ENCODE results near the gene DNASE1L1. TPM values are rescaled to one million over a fixed set of nuclear protein-coding genes. Genes with fewer than 3 reads are reported as not detected.

The DNASE1L1 gene
- total RNA-seq, 1 experiment from 2014 or later = 29.8 TPM

DNA sequence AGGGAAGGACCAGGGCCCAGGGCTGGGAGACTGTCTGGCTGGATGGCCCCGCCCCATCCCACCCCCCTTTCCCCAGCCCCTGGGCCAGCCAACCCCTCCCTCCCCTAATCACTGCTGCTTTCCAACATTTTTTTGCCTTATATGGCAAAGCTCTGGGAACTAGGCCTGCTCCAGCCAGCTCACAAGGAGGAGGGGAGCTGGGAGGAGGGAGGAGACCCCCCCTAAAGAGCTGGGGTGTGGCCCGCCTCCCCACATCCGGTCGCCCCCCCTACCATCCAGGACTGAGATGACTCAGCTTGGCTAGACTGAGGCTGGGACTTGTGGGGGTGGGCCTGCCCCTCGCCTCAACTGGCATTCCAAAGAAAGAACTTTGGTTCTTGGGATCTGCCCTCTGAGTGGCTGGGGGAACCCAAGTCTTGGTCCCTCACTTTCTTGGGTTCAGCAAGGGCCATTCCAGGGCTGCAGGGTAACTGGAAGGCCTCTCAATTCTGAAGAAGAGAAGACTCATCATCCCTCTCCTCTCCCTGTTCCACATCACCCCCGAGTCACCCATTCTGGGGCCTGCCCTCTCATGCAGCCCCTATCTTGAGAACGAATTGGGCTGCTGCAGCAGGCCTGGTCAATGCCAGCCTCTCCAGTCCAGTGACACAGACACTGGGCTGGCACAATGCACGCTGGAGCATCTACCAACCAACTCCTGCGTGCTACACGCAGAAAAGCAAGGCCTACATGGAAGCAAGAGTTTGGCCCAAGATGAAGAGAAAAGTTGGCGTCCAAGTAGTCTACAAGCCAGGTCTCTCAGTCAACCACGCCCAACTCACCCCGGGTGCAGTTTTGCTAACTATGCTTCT is 39.4 kb downstream of the DNASE1L1 start:
- Histone ChIP-seq H3K27ac (ENCODE audit: low read length) (peak overlapping the region; percentile 97), H3K36me3 (ENCODE audit: low read depth, low read length) (peaks cover 33% of the 10 kb centered on the region), H3K27me3 (ENCODE audit: low read length) (no peaks in the 10 kb centered on the region), H4K20me1 (ENCODE audit: low read length) (peaks cover 27% of the 10 kb centered on the region), H3K4me1 (ENCODE audit: insufficient read depth, low read length) (peaks cover 30% of the 10 kb centered on the region), H3K4me3 (ENCODE audit: low read length) (peak overlapping the region; percentile 83), H3K4me2 (ENCODE audit: low read length) (peak overlapping the region; percentile 94), H3K9me3 (ENCODE audit: low read length) (no peaks in the 10 kb centered on the region), H3F3A (ENCODE audit: low read length, unreplicated experiment) (no peaks in the 10 kb centered on the region), H2AFZ (ENCODE audit: low read length) (no peak overlapping the region), H3K9me2 (replicated peaks; ENCODE audit: low read length) (no peaks in the 10 kb centered on the region), H3K79me2 (ENCODE audit: low read length) (peaks cover 87% of the 10 kb centered on the region), H3K9ac (ENCODE audit: low read length) (peak overlapping the region; percentile 91)
- intact Hi-C loops (cut with micrococcal nuclease) = loop anchor here (10.0 kb wide), 1 partner anchor 395 kb away; the partner anchor contains the start of genes HCFC1 and TMEM187
- TF ChIP-seq, protein P1, sequence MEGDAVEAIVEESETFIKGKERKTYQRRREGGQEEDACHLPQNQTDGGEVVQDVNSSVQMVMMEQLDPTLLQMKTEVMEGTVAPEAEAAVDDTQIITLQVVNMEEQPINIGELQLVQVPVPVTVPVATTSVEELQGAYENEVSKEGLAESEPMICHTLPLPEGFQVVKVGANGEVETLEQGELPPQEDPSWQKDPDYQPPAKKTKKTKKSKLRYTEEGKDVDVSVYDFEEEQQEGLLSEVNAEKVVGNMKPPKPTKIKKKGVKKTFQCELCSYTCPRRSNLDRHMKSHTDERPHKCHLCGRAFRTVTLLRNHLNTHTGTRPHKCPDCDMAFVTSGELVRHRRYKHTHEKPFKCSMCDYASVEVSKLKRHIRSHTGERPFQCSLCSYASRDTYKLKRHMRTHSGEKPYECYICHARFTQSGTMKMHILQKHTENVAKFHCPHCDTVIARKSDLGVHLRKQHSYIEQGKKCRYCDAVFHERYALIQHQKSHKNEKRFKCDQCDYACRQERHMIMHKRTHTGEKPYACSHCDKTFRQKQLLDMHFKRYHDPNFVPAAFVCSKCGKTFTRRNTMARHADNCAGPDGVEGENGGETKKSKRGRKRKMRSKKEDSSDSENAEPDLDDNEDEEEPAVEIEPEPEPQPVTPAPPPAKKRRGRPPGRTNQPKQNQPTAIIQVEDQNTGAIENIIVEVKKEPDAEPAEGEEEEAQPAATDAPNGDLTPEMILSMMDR (conservative IDR thresholded peaks at IDR 0.05; ENCODE audit: low read depth, low read length) = no peak
- TF ChIP-seq EZH2 (IDR thresholded peaks at IDR 0.05; ENCODE audit: low read length, unreplicated experiment) (no peak), EZH2phosphoT487 (IDR thresholded peaks at IDR 0.05; ENCODE audit: borderline replicate concordance, low read length) (no peak)
- DNase-seq (peak; percentile 92), ATAC-seq (peak; percentile 20)
- POLR2A ChIA-PET (ENCODE audit: unreplicated experiment) = interaction anchor here (0.5 to 0.8 kb wide), 3 partner anchors 9 to 253 kb away, joined by 3 to 5 read pairs (median 5); partner anchors contain the start of gene EMD
- TSS peak; percentile 96 for BruUV-seq (replicated peaks)
- CTCF ChIA-PET = interaction anchor here (0.6 kb wide), 1 partner anchor 12 kb away, joined by 4 read pairs; no protein-coding TSS in a partner anchor

DNA sequence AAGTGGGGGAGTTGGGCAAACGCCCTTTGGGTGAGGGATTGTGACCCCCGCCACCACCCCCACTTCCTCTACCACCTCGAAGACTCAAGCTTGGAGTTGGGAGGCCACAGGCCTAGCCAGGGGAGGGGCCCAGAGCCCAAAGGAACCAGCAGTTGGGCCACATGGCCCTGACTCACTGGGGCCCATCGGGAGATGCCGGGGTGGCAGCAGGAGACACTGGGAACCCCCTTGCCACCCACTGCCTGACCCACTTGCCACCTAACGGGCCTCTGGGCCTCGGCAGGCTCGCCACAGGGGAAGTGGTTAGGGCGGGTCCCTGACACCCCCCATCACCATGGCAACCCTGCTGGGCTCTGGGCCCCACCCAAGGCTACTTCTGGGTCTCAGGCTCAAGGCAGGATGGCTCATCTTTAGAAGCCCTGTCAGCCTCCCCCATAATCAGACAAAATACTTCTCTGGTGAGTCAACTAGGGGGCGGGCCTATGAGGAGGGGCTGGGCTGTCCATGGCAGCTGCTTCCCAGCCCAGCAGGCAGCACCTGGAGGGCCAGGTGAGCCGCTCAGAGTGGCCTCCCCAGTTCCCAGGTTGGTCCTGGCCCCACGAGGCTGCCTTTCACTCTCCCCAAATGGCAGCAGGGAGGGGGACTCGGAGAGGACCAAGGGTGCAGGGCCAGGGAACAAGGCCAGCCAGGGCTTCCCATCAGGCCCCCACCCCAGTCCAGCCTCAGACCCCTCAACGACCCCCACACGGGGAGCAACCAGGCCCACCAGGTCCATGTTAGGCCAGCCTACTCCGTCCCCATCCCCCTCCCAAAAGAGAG is 40.2 kb downstream of the DNASE1L1 start:
- no peaks in the 10 kb centered on the region for H3F3A ChIP-seq (ENCODE audit: low read length, unreplicated experiment)
- no peaks in the 10 kb centered on the region for H3K9me2 ChIP-seq (replicated peaks; ENCODE audit: low read length)
- peaks cover 87% of the 10 kb centered on the region for H3K79me2 ChIP-seq (ENCODE audit: low read length)
- peak; percentile 52 for ATAC-seq
- ChIA-PET POLR2A (ENCODE audit: unreplicated experiment) (interaction anchor here (0.6 to 0.8 kb wide), 2 partner anchors 10 to 12 kb away, joined by 3 to 5 read pairs; partner anchors contain the start of gene EMD), CTCF (no interaction called here)
- no peaks in the 10 kb centered on the region for H3K27me3 ChIP-seq (ENCODE audit: low read length)
- peak overlapping the region; percentile 91 for H3K4me2 ChIP-seq (ENCODE audit: low read length)
- TF ChIP-seq, protein P1 (conservative IDR thresholded peaks at IDR 0.05; ENCODE audit: low read depth, low read length) = no peak
- TF ChIP-seq EZH2 (IDR thresholded peaks at IDR 0.05; ENCODE audit: low read length, unreplicated experiment) (no peak), EZH2phosphoT487 (IDR thresholded peaks at IDR 0.05; ENCODE audit: borderline replicate concordance, low read length) (no peak)
- peaks cover 27% of the 10 kb centered on the region for H3K4me1 ChIP-seq (ENCODE audit: insufficient read depth, low read length)
- H3K4me3 ChIP-seq (ENCODE audit: low read length) = peak overlapping the region; percentile 83
- BruUV-seq (replicated peaks) = no TSS peak
- peak; percentile 95 for DNase-seq
- H3K9ac ChIP-seq (ENCODE audit: low read length) = peak overlapping the region; percentile 91
- peaks cover 31% of the 10 kb centered on the region for H4K20me1 ChIP-seq (ENCODE audit: low read length)
- no peak overlapping the region for H2AFZ ChIP-seq (ENCODE audit: low read length)
- no peaks in the 10 kb centered on the region for H3K9me3 ChIP-seq (ENCODE audit: low read length)
- H3K36me3 ChIP-seq (ENCODE audit: low read depth, low read length) = peaks cover 41% of the 10 kb centered on the region
- intact Hi-C loops (cut with micrococcal nuclease) = no loop called here
- H3K27ac ChIP-seq (ENCODE audit: low read length) = peak overlapping the region; percentile 97
